ENCODE data around the gene TRABD2B.

Gene TRABD2B

GRCh38 chr1:47824716-47825115, 172.5 kb downstream of the TRABD2B start:
- no peak for DNase-seq (ENCODE audit: low spot score)

GRCh38 chr1:47824297-47824696, 172.9 kb downstream of the TRABD2B start:
- no peak for DNase-seq (ENCODE audit: low spot score)

- DNase-seq (ENCODE audit: low spot score), result no peak
Observed at GRCh38 chr1:47823040-47823808, 174.0 kb downstream of the TRABD2B start.

- DNase-seq (ENCODE audit: low spot score), result no peak
Observed at GRCh38 chr1:47821760-47822159, 175.4 kb downstream of the TRABD2B start.

GRCh38 chr1:47819574-47819888, 177.7 kb downstream of the TRABD2B start:
- no peak for DNase-seq (ENCODE audit: low spot score)

DNA sequence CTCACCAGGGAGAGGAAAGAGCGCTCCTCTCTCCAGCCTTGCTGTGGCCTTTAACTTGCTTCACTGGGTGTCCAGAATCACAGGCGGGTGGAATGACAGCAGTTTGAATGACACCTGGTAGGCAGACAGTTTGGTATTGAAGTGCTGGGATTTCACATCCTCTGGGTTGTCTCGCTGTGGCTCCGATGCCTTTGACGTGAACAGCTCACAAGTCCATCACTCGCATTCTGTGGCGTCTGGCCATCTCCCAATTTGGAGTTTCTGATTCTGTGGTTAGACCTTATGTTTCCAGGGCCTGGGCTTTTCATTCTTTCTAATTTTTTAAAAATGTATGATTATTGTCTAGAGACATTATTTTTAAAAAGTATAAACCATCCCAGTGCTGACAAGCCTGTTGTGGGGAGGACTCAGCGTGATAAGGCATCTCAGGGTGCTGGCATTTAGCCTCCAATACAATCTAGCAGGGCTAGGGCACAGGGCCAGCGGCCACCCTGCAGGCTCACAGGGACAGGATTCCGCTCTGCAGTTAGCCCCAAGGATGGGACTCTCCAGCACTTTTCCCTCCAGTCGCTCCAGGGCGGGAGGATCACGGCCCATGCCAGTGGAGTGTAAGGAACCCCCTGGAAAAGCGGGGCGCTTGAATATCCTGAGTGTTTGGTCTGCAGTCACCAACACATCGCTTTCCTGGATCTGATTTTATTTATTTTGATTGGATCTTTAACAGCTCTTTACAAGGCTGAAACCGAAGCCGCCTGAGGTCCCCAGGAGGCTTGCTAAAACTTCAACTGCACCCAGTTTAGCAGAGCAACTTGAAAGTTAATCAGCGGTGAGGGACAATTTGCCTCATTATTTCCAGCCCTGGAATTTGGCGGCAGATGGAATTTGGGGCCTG, 178.3 kb downstream of the TRABD2B start:
- DNase-seq (ENCODE audit: low spot score), result no peak

GRCh38 chr1:47817861-47818260, 179.3 kb downstream of the TRABD2B start:
- DNase-seq (ENCODE audit: low spot score), result no peak

- DNase-seq (ENCODE audit: low spot score), result no peak
Observed at GRCh38 chr1:47816325-47817071, 180.7 kb downstream of the TRABD2B start.

- no peak for DNase-seq (ENCODE audit: low spot score)
Observed at GRCh38 chr1:47814612-47815395, 182.4 kb downstream of the TRABD2B start.

DNA sequence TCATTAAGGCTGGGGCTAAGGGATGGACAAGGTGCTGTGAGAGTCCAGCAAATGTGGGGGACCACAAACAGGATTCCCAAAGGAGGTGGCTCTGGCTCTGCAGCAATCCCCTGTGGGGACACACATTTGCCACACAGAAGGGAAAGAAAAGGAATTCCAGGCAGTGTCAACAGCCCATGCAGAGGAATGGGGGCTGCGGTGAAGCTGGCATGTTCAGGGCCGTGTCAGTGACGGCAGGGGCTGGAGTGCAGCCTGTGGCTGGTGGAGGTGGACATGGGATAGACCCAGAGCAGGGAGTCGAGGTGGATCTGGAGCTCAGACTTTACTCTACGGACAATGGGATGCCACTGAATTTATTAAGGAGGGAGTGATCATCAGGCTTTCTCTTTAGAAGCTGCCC, 183.2 kb downstream of the TRABD2B start:
- DNase-seq (ENCODE audit: low spot score), result no peak

DNA sequence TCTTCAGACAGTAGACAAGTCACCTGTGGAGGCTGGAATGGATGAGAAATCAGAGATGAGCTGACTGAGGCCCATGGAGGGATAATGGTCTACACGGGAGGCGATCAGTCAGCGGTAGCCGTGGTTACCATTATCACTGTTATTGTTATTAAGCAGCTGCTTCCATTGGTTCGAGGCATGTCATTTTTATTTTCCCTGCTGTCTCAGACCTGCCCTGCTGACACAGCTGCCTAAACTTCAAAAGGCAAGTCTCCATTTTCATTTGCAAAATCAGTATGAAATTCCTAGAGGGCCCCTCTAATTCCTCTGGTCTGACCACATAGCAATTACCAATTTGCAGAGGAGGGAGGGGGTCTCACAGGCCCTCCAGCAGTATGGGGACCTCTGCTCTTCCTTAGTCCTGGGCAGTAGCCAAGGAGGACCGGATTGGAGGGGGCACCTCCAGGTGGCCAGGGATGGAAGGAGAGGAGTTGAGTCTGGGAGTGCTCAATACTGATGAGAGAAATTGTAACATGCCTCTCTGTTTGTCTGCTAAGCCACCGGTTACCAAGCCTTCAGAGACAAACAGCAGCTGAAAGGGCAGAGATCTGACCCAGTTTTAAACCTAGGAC, 184.2 kb downstream of the TRABD2B start:
- no peak for DNase-seq (ENCODE audit: low spot score)

GRCh38 chr1:47810964-47811682, 186.1 kb downstream of the TRABD2B start:
- DNase-seq (ENCODE audit: low spot score), result no peak

DNA sequence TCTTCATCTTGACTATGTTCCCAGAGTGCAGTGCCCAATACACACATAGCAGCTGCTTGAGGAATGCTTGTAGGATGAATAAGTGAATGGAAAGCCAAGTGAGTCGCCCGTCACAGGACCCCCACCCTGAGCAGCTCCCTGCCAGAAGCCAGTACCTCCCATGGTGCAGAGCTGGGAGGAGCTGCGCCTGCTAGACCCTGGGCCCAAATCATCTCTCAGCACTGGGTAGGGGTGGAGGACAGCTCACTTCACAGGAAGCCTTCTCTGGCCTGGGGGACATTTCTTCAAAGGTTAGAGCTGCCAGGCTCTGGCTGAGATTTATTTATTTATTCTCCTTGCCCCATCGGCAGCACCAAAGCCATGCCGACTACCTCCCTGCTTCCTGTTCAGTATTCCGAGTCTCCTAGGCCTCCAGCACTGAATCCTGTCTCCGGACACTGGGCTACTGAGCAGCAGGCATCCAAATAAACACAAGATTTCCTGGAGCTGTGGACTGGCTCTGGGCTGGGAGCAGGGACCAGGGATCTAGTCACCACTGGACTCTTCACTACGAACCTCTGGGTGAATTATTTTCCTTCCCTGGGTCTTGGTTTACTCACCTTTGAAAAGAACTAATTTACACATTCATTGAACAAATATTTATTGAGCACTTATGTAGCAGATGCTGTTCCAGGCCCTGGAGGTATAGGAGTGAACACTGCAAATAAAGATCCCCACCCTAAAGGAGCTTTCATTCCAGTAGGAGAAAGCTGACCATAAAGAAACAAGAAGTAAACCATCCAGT, 187.7 kb downstream of the TRABD2B start:
- no peak for DNase-seq (ENCODE audit: low spot score)

DNA sequence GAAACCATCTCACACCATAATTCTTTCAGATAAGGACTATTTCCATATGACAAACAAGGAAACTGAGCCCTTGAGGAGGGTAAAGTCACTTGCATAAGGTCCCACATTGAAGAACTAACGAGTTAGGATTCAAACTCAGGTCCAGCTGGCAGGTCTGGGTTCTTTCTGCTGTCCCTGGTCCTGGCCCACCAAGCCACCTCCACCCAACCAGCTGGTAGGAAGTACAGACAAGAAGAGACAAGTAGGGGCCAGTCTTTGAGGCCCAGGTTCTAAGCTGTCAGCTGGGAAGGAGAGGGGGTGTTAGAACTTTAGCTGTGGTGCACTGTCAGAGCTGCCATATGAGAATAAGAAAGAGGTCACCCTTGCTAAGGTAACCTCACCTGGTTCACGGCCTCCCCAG, 188.6 kb downstream of the TRABD2B start:
- no peak for DNase-seq (ENCODE audit: low spot score)

- DNase-seq (ENCODE audit: low spot score), result no peak
Observed at GRCh38 chr1:47805921-47806361, 191.2 kb downstream of the TRABD2B start.

- no peak for DNase-seq (ENCODE audit: low spot score)
Observed at GRCh38 chr1:47805018-47805417, 192.2 kb downstream of the TRABD2B start.

DNA sequence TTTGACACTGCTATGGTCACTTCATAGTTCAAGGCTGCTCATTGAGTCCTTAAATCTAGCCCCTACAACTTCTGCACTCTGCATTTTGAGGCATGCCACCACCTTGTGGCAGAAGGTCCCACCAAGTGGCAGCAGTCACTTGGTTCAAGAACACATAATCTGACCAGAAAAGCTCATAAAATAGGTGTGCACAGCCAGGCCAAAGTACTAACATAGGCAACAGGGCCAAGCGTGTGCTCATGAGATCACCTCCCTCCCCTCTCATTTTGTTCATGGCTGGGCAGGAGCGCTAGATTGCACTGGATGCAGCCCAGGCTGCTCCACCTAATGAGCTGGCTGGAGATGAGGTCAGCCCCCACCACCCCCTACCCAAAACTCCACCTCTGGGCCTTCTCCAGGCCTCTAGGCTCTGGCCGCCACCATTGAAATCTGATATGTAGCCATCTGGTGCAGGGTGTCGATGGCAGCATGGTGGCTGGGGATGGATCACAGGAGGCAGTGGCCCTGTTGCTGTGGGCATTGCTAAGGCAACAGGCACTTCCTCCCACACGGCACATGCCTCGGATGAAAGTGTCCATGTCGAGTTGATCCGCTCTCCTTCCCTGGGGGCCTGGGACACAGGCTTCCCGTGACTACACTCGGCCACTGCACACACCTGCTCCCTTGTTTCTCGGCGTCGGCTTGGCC, 193.2 kb downstream of the TRABD2B start:
- DNase-seq (ENCODE audit: low spot score), result no peak

- no peak for DNase-seq (ENCODE audit: low spot score)
Observed at GRCh38 chr1:47797575-47797974, 199.6 kb downstream of the TRABD2B start.

- DNase-seq (ENCODE audit: low spot score), result no peak
Observed at GRCh38 chr1:47796626-47797025, 200.6 kb downstream of the TRABD2B start.
